Naive thymus-derived CD4-positive, alpha-beta T cell (primary cell): ENCODE data around the gene CDYL. TPM values are rescaled to one million over a fixed set of nuclear protein-coding genes. Genes with fewer than 3 reads are reported as not detected.
"Not testable (repeated sequence)": the region's sequence is repeated elsewhere in the genome, so short reads cannot be mapped to it uniquely, and the experiment has no call there.

Source experiments
- ATAC-seq: fragments of 150-1000 bp; cut with Tn5 transposase; 2 replicates; pipeline ENCODE4 v1.10.0; 2021; ENCODE audit warnings: mild to moderate bottlenecking, moderate library complexity
- CTCF ChIA-PET: fragments of 350-600 bp; sonication (Branson Sonifier 250); formaldehyde crosslinking; loops from one replicate; lab custom pipeline; 2021; ENCODE audit warnings: antibody characterized with exemption; lab: Charles Lee
- POLR2A ChIA-PET: fragments of 350-600 bp; sonication (Branson Sonifier 250); formaldehyde crosslinking; loops from one replicate; lab custom pipeline; 2021; ENCODE audit warnings: antibody characterized with exemption, inconsistent platforms; lab: Charles Lee
- DNase-seq, 9 donors: peaks; one replicate each; pipeline versions ENCODE4 v3.0.0 to v3.0.0-alpha.2; 2020 to 2022; ENCODE audit warnings: mixed read lengths in 1 of 9
- H3K27ac ChIP-seq: one replicate; pipeline ENCODE4 v1.7.0; 2013; ENCODE audit warnings: mild to moderate bottlenecking, low read depth, low read length, moderate library complexity
- H3K27me3 ChIP-seq, 2 donors: one replicate each; pipeline ENCODE4 v1.7.0; 2013; ENCODE audit warnings: low read length in 2 of 2, mild to moderate bottlenecking in 2 of 2, moderate library complexity in 2 of 2; ENCODE audit not compliant: control insufficient read depth in 2 of 2, insufficient read depth in 2 of 2
- H3K36me3 ChIP-seq, 3 experiments: 1 replicate in 2 of 3; 2 replicates in 1 of 3; pipeline ENCODE4 v1.7.0; 2013; ENCODE audit warnings: low read length in 3 of 3, mild to moderate bottlenecking in 3 of 3, moderate library complexity in 1 of 3; ENCODE audit not compliant: insufficient read depth in 3 of 3, control insufficient read depth in 2 of 3
- H3K4me1 ChIP-seq, 2 donors: one replicate each; pipeline ENCODE4 v1.7.0; 2013; ENCODE audit warnings: low read length in 2 of 2, mild to moderate bottlenecking in 2 of 2, moderate library complexity in 1 of 2; ENCODE audit not compliant: control insufficient read depth in 2 of 2, insufficient read depth in 2 of 2
- H3K4me3 ChIP-seq: 2 replicates; pipeline ENCODE4 v1.7.0; 2013; ENCODE audit warnings: mild to moderate bottlenecking, low read length
- H3K9me3 ChIP-seq, 3 experiments: 1 replicate in 2 of 3; 2 replicates in 1 of 3; pipeline ENCODE4 v1.7.0; 2013; ENCODE audit warnings: low read length in 3 of 3; ENCODE audit not compliant: control insufficient read depth in 2 of 3
- H3K27ac Mint-ChIP-seq, 9 donors: one replicate each; pipeline ENCODE4 v1.8.0; 2020 to 2022; ENCODE audit warnings: mixed read lengths in 9 of 9, mild to moderate bottlenecking in 8 of 9, moderate library complexity in 5 of 9, inconsistent platforms in 2 of 9
- H3K27me3 Mint-ChIP-seq, 5 donors: one replicate each; pipeline ENCODE4 v1.8.0; 2021 to 2022; ENCODE audit warnings: mixed read lengths in 5 of 5, mild to moderate bottlenecking in 1 of 5
- H3K36me3 Mint-ChIP-seq, 5 donors: one replicate each; pipeline ENCODE4 v1.8.0; 2020 to 2022; ENCODE audit warnings: mixed read lengths in 5 of 5, mild to moderate bottlenecking in 3 of 5, inconsistent platforms in 1 of 5
- H3K4me1 Mint-ChIP-seq, 7 donors: one replicate each; pipeline ENCODE4 v1.8.0; 2020 to 2022; ENCODE audit warnings: mixed read lengths in 7 of 7, mild to moderate bottlenecking in 3 of 7, inconsistent platforms in 1 of 7
- H3K4me3 Mint-ChIP-seq, 10 donors: one replicate each; pipeline ENCODE4 v1.8.0; 2020 to 2022; ENCODE audit warnings: mild to moderate bottlenecking in 10 of 10, mixed read lengths in 10 of 10, moderate library complexity in 6 of 10, inconsistent platforms in 2 of 10
- H3K9me3 Mint-ChIP-seq, 11 donors: one replicate each; pipeline ENCODE4 v1.8.0; 2020 to 2022; ENCODE audit warnings: mixed read lengths in 11 of 11, mild to moderate bottlenecking in 4 of 11, inconsistent platforms in 1 of 11, moderate library complexity in 1 of 11
- intact Hi-C, 2 donors: fragments of 100-400 bp; cut with micrococcal nuclease; formaldehyde crosslinking; loops; one replicate each; pipeline ENCODE4 v1.15.1; 2023
- polyA plus RNA-seq, 2 donors: library from polyadenylated mRNA; unstranded; fragments of 300-500 nt; fragmentation: Illumina TruSeq; gene quantifications; one replicate each; pipeline ENCODE4 v1.2.3, GENCODE V29; 2021
- total RNA-seq, 6 experiments: library from RNA in 5 of 6; stranded (reverse) in 5 of 6; gene quantifications; 1 replicate in 5 of 6; 2 replicates in 1 of 6; pipeline ENCODE4 v1.2.3 and lab custom pipeline; 2021 to 2026

The CDYL gene
- total and polyA plus RNA-seq, 7 experiments from 2014 or later: 3.6 to 43.3 (median 32.3) TPM

GRCh38 chr6:4851035-4851434 lies 74.8 kb downstream of the CDYL start:
- Histone ChIP-seq H3K4me1 (peaks cover 0 to 7% of the 10 kb centered on the region in 2 donors), H3K36me3 (no peaks in the 10 kb centered on the region), H3K27ac (no peak overlapping the region), H3K27me3 (no peaks in the 10 kb centered on the region), H3K9me3 (no peaks in the 10 kb centered on the region), H3K4me3 (no peak overlapping the region)
- ATAC-seq (no peak), DNase-seq (no peak)
- H3K27me3 Mint-ChIP-seq: no peaks in the 10 kb centered on the region
- peaks cover 0 to 2% (median 0%) of the 10 kb centered on the region in 11 donors for H3K9me3 Mint-ChIP-seq
- peaks cover 9 to 96% (median 84%) of the 10 kb centered on the region in 7 donors for H3K4me1 Mint-ChIP-seq
- intact Hi-C loops: no loop called here
- ChIA-PET POLR2A (no interaction called here), CTCF (no interaction called here)
- H3K27ac Mint-ChIP-seq: no peak overlapping the region
- H3K4me3 Mint-ChIP-seq: no peak overlapping the region
- peaks cover 0 to 37% (median 21%) of the 10 kb centered on the region in 5 donors for H3K36me3 Mint-ChIP-seq

- H3K4me3 Mint-ChIP-seq: peak overlapping the region in 1 of 10 donors; percentile 57
- DNase-seq, H3K27ac Mint-ChIP-seq, H3K9me3 Mint-ChIP-seq, POLR2A ChIA-PET, H3K9me3 ChIP-seq, H3K27me3 ChIP-seq, intact Hi-C loops, H3K27ac ChIP-seq, H3K4me3 ChIP-seq, H3K4me1 ChIP-seq, H3K36me3 ChIP-seq, ATAC-seq, H3K27me3 Mint-ChIP-seq: not testable (repeated sequence)
- CTCF ChIA-PET: interaction anchor here (0.6 kb wide), 1 partner anchor 8 kb away, joined by 3 read pairs; no protein-coding TSS in a partner anchor
- peaks cover 0 to 48% (median 25%) of the 10 kb centered on the region in 5 donors for H3K36me3 Mint-ChIP-seq
- peaks cover 14 to 96% (median 89%) of the 10 kb centered on the region in 7 donors for H3K4me1 Mint-ChIP-seq
Measured at GRCh38 chr6:4852186-4852585, 76.0 kb downstream of the CDYL start.

- intact Hi-C loops: no loop called here
Measured at GRCh38 chr6:4852938-4853337, 76.7 kb downstream of the CDYL start.

GRCh38 chr6:4853349-4853748 lies 77.1 kb downstream of the CDYL start:
- H3K4me3 Mint-ChIP-seq: peak overlapping the region in 1 of 10 donors; percentile 13
- peak overlapping the region in 2 of 9 donors; percentile 31 to 63 for H3K27ac Mint-ChIP-seq
- Histone ChIP-seq H3K36me3 (no peaks in the 10 kb centered on the region), H3K4me3 (no peak overlapping the region), H3K27me3 (no peaks in the 10 kb centered on the region), H3K27ac (no peak overlapping the region), H3K4me1 (peaks cover 0 to 3% of the 10 kb centered on the region in 2 donors), H3K9me3 (no peaks in the 10 kb centered on the region)
- DNase-seq (no peak), ATAC-seq (no peak)
- no peaks in the 10 kb centered on the region for H3K27me3 Mint-ChIP-seq
- ChIA-PET POLR2A (no interaction called here), CTCF (interaction anchor here (0.7 kb wide), 1 partner anchor 1701 kb away, joined by 3 read pairs; no protein-coding TSS in a partner anchor)
- intact Hi-C loops: no loop called here
- H3K9me3 Mint-ChIP-seq: peaks cover 0 to 1% (median 0%) of the 10 kb centered on the region in 11 donors
- peaks cover 16 to 96% (median 89%) of the 10 kb centered on the region in 7 donors for H3K4me1 Mint-ChIP-seq
- peaks cover 0 to 55% (median 36%) of the 10 kb centered on the region in 5 donors for H3K36me3 Mint-ChIP-seq

More at GRCh38 chr6:4852938-4853337, 76.7 kb downstream of the CDYL start:
- Mint-ChIP-seq H3K27me3 (no peaks in the 10 kb centered on the region), H3K36me3 (peaks cover 0 to 55% (median 32%) of the 10 kb centered on the region in 5 donors), H3K4me3 (no peak overlapping the region), H3K4me1 (peaks cover 16 to 96% (median 89%) of the 10 kb centered on the region in 7 donors), H3K27ac (peak overlapping the region in 2 of 9 donors; percentile 31 to 63), H3K9me3 (peaks cover 0 to 1% (median 0%) of the 10 kb centered on the region in 11 donors)
- Histone ChIP-seq H3K4me1 (peaks cover 0 to 3% of the 10 kb centered on the region in 2 donors), H3K9me3 (no peaks in the 10 kb centered on the region), H3K4me3 (no peak overlapping the region), H3K36me3 (no peaks in the 10 kb centered on the region), H3K27me3 (no peaks in the 10 kb centered on the region), H3K27ac (no peak overlapping the region)
- DNase-seq (no peak), ATAC-seq (no peak)
- ChIA-PET CTCF (interaction anchor here (0.6 to 0.7 kb wide), 2 partner anchors 9 to 1701 kb away, joined by 3 read pairs; no protein-coding TSS in a partner anchor), POLR2A (no interaction called here)

GRCh38 chr6:4853782-4854511 lies 77.7 kb downstream of the CDYL start:
- intact Hi-C loops: no loop called here
- peaks cover 0 to 3% of the 10 kb centered on the region in 2 donors for H3K4me1 ChIP-seq

GRCh38 chr6:4856785-4857184 lies 80.6 kb downstream of the CDYL start:
- no peaks in the 10 kb centered on the region for H3K9me3 ChIP-seq
- no peak overlapping the region for H3K27ac ChIP-seq
- H3K36me3 Mint-ChIP-seq: peaks cover 0 to 71% (median 54%) of the 10 kb centered on the region in 5 donors
- ChIA-PET CTCF (no interaction called here), POLR2A (no interaction called here)
- DNase-seq (no peak), ATAC-seq (no peak)
- H3K36me3 ChIP-seq: no peaks in the 10 kb centered on the region
- H3K4me1 ChIP-seq: no peaks in the 10 kb centered on the region
- H3K4me3 Mint-ChIP-seq: no peak overlapping the region
- H3K27me3 ChIP-seq: no peaks in the 10 kb centered on the region
- peaks cover 12 to 85% (median 74%) of the 10 kb centered on the region in 7 donors for H3K4me1 Mint-ChIP-seq
- no peaks in the 10 kb centered on the region for H3K27me3 Mint-ChIP-seq
- H3K9me3 Mint-ChIP-seq: peaks cover 0 to 11% (median 2%) of the 10 kb centered on the region in 11 donors
- peak overlapping the region in 1 of 9 donors; percentile 9 for H3K27ac Mint-ChIP-seq
- no peak overlapping the region for H3K4me3 ChIP-seq
- intact Hi-C loops: no loop called here

More at GRCh38 chr6:4853782-4854511, 77.7 kb downstream of the CDYL start:
- ATAC-seq (no peak), DNase-seq (no peak)
- CTCF ChIA-PET: no interaction called here
- Mint-ChIP-seq H3K4me1 (peaks cover 16 to 96% (median 89%) of the 10 kb centered on the region in 7 donors), H3K27ac (no peak overlapping the region), H3K4me3 (peak overlapping the region in 1 of 10 donors; percentile 13), H3K27me3 (no peaks in the 10 kb centered on the region), H3K9me3 (peaks cover 0 to 1% (median 0%) of the 10 kb centered on the region in 11 donors), H3K36me3 (peaks cover 0 to 58% (median 40%) of the 10 kb centered on the region in 5 donors)
- Histone ChIP-seq H3K4me3 (no peak overlapping the region), H3K27me3 (no peaks in the 10 kb centered on the region), H3K27ac (no peak overlapping the region), H3K36me3 (no peaks in the 10 kb centered on the region), H3K9me3 (no peaks in the 10 kb centered on the region)
- POLR2A ChIA-PET: no interaction called here
